Stimulated activated memory B cell treated with anti-CD40 and anti-IgM and Interleukin-4, amounts not matched to agents 10 μg/mL and 1 μg/mL and 100 μg/mL, for 72 hours (primary cell): ENCODE data around the gene C11orf91.

Experiments
- ATAC-seq: fragments of 150-1000 bp; cut with Tn5 transposase; 2 replicates; pipeline ENCODE4 v1.10.0; 2021
- H3K27ac Mint-ChIP-seq: one replicate; pipeline ENCODE4 v1.8.0; 2022; ENCODE audit warnings: mild to moderate bottlenecking, mixed read lengths
- H3K27me3 Mint-ChIP-seq: one replicate; pipeline ENCODE4 v1.8.0; 2022; ENCODE audit warnings: mixed read lengths
- H3K36me3 Mint-ChIP-seq: one replicate; pipeline ENCODE4 v1.8.0; 2022; ENCODE audit warnings: mixed read lengths
- H3K4me1 Mint-ChIP-seq: one replicate; pipeline ENCODE4 v1.8.0; 2022; ENCODE audit warnings: mixed read lengths
- H3K4me3 Mint-ChIP-seq: one replicate; pipeline ENCODE4 v1.8.0; 2022; ENCODE audit warnings: mild to moderate bottlenecking, moderate library complexity, mixed read lengths
- H3K9me3 Mint-ChIP-seq: one replicate; pipeline ENCODE4 v1.8.0; 2022; ENCODE audit warnings: mixed read lengths

The C11orf91 gene

GRCh38 chr11:33656768-33657167, 43.9 kb downstream of the C11orf91 start:
- H3K27me3 Mint-ChIP-seq = peaks cover 47% of the 10 kb centered on the region
- no peaks in the 10 kb centered on the region for H3K9me3 Mint-ChIP-seq
- H3K4me1 Mint-ChIP-seq = peaks cover 14% of the 10 kb centered on the region
- H3K4me3 Mint-ChIP-seq = no peak overlapping the region
- ATAC-seq = no peak
- H3K27ac Mint-ChIP-seq = peak overlapping the region; percentile 70
- no peaks in the 10 kb centered on the region for H3K36me3 Mint-ChIP-seq

- Mint-ChIP-seq H3K27me3 (peaks cover 39% of the 10 kb centered on the region), H3K4me3 (no peak overlapping the region)
- peak; percentile 71 for ATAC-seq
Measured at GRCh38 chr11:33655842-33656600, 44.6 kb downstream of the C11orf91 start.

GRCh38 chr11:33654594-33654993, 46.0 kb downstream of the C11orf91 start:
- H3K9me3 Mint-ChIP-seq = no peaks in the 10 kb centered on the region

More at GRCh38 chr11:33655842-33656600, 44.6 kb downstream of the C11orf91 start:
- Mint-ChIP-seq H3K36me3 (no peaks in the 10 kb centered on the region), H3K9me3 (no peaks in the 10 kb centered on the region), H3K27ac (peak overlapping the region; percentile 70), H3K4me1 (peaks cover 14% of the 10 kb centered on the region)

GRCh38 chr11:33652930-33653329, 47.7 kb downstream of the C11orf91 start:
- Mint-ChIP-seq H3K4me3 (no peak overlapping the region), H3K27ac (no peak overlapping the region), H3K4me1 (peaks cover 14% of the 10 kb centered on the region), H3K27me3 (peaks cover 41% of the 10 kb centered on the region), H3K36me3 (no peaks in the 10 kb centered on the region), H3K9me3 (no peaks in the 10 kb centered on the region)
- no peak for ATAC-seq

More at GRCh38 chr11:33654594-33654993, 46.0 kb downstream of the C11orf91 start:
- no peak for ATAC-seq
- H3K36me3 Mint-ChIP-seq = no peaks in the 10 kb centered on the region
- H3K27ac Mint-ChIP-seq = no peak overlapping the region
- peaks cover 14% of the 10 kb centered on the region for H3K4me1 Mint-ChIP-seq
- H3K4me3 Mint-ChIP-seq = no peak overlapping the region
- H3K27me3 Mint-ChIP-seq = peaks cover 41% of the 10 kb centered on the region

GRCh38 chr11:33652431-33652830, 48.2 kb downstream of the C11orf91 start:
- no peak overlapping the region for H3K27ac Mint-ChIP-seq
- ATAC-seq = no peak
- H3K36me3 Mint-ChIP-seq = no peaks in the 10 kb centered on the region
- peaks cover 14% of the 10 kb centered on the region for H3K4me1 Mint-ChIP-seq
- peaks cover 41% of the 10 kb centered on the region for H3K27me3 Mint-ChIP-seq
- no peaks in the 10 kb centered on the region for H3K9me3 Mint-ChIP-seq
- H3K4me3 Mint-ChIP-seq = no peak overlapping the region

GRCh38 chr11:33651990-33652389, 48.6 kb downstream of the C11orf91 start:
- H3K36me3 Mint-ChIP-seq = no peaks in the 10 kb centered on the region
- H3K27ac Mint-ChIP-seq = no peak overlapping the region
- H3K4me1 Mint-ChIP-seq = peaks cover 14% of the 10 kb centered on the region
- no peaks in the 10 kb centered on the region for H3K9me3 Mint-ChIP-seq
- no peak for ATAC-seq
- peaks cover 41% of the 10 kb centered on the region for H3K27me3 Mint-ChIP-seq
- H3K4me3 Mint-ChIP-seq = no peak overlapping the region

- H3K4me3 Mint-ChIP-seq = no peak overlapping the region
- H3K9me3 Mint-ChIP-seq = no peaks in the 10 kb centered on the region
- H3K36me3 Mint-ChIP-seq = no peaks in the 10 kb centered on the region
- peaks cover 40% of the 10 kb centered on the region for H3K27me3 Mint-ChIP-seq
- H3K27ac Mint-ChIP-seq = no peak overlapping the region
- peaks cover 14% of the 10 kb centered on the region for H3K4me1 Mint-ChIP-seq
- ATAC-seq = no peak
Measured at GRCh38 chr11:33651555-33651954, 49.1 kb downstream of the C11orf91 start.

- no peak overlapping the region for H3K4me3 Mint-ChIP-seq
- no peaks in the 10 kb centered on the region for H3K4me1 Mint-ChIP-seq
- peaks cover 24% of the 10 kb centered on the region for H3K27me3 Mint-ChIP-seq
- no peak overlapping the region for H3K27ac Mint-ChIP-seq
- H3K36me3 Mint-ChIP-seq = no peaks in the 10 kb centered on the region
- H3K9me3 Mint-ChIP-seq = no peaks in the 10 kb centered on the region
- no peak for ATAC-seq
Measured at GRCh38 chr11:33649944-33650343, 50.7 kb downstream of the C11orf91 start.
